GM10847 (cell line): Measurements from ENCODE around the gene PTPRD.

Experiments used
- POLR2A ChIP-seq: IDR thresholded peaks from 2 replicates; pipeline ENCODE4 v1.6.1; 2011; ENCODE audit not compliant: insufficient read length; ENCODE audit errors: extremely low read depth

PTPRD gene

DNA sequence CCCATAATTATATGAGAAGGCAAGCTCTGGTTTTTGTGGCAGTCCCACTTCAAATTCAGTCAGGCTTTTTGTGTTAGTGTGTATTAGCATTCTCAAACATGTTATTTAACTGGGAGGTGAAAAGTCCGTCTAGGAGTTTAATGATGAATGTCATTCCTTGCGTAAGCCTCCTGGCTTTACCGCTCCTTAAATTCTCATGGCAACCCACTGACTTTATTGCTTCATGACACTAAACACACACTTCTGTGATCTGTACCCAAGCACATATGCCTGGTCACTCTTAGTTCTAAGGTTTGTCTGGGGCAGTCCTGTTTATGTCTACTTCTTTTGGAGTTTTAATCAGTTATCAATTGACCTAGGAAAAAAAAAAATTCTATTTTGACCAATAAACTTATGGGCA lies 2135.4 kb downstream of the PTPRD start:
- TF ChIP-seq POLR2A: no peak

DNA sequence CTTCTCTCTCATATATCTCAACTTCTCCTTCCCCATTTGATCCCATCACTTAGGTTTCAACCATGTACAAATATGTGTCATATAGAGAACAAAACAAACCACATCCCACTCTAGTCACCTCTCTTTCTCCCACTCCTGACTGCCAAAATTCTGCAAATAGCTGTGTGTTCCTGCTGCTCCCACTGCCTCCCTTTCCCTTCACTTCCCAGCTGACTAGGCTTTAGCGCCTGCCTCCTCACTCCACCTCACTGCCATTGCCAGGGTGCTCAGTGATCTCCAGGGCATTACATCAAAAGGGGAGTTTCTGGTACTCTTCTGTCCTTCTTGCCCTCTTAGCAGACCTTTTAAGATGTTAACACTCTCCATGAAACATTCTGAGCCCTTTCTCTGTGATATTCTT lies 2137.9 kb downstream of the PTPRD start:
- TF ChIP-seq POLR2A: no peak

DNA sequence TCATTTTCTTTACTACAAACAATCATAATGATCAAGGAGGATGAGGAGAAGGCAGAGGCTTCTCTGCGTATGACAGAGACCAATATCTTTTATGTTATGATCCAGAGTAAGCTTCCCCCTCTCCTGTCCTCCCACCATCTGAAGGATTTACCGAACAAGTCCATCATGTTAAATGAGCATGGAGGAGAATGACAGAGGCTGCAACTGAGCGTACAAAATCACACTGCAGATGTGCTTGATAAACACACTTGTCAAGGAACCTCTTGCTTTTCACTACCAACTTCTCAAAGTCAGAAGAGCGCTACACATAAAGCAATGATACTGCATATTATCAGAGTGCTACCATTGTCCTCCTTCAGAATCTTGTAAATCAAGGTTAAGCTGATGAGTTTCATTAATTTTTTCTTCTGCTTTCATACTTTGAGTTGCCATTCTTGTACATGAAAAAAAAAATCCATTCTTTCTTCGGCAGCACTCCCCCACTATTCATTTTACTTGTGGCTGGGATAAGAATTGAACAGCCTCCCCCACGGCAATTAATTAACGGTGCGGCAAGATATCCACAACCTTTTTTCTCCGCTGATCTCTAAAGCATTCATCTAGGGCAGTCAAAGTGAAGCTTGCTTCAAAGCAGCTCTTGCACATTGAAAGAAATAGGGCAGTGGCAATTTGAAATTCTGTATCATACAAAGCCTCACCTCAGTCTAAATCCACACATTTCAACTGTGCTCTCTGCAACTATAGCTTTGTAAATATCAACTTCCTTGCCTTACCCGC lies 2139.4 kb downstream of the PTPRD start:
- no peak for TF ChIP-seq POLR2A

DNA sequence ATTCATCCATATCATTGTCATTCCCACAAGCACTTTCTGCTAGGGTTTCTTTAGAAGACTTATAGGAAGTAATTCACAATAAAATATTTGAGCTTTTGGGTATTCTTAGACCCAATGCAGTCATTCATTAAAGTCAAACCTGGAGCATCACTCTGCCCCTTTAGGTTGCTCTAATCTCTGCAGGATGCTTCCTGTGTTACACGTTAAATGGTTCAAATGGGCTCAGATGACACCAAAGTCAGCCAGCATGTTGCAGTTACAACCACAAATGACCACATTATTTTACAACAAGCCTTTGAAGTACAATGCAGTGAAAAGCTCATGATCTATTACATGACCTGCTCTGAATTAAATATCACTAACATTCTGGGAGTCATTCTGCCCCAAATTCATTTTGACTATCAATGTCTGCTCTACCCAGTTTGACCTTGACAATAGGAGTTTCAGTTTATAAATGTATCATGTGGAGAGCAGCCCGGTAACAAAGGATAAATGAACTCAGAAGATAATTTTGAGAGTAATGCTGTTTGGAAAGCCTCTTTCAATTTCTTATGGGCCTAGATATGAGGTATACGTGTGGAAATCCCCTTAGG lies 2144.7 kb downstream of the PTPRD start:
- no peak for TF ChIP-seq POLR2A

DNA sequence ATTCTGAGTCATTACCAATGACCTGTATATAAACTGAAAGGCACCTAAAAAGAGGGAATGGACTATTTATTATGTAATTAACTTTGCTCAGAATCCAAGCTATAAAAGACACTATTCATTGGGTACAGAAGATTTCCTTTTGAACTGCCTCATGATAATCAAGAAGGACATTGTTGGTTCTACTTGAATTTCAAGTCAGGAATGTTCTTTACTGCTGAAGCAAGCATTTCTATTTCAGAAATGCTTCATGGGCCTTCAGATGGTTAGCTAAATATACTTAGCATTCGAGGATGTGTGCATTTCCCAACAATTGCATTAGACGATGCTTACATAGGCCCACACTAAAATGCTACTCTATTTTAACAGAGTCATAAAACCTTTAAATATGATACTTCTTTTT lies 2155.0 kb downstream of the PTPRD start:
- no peak for TF ChIP-seq POLR2A

DNA sequence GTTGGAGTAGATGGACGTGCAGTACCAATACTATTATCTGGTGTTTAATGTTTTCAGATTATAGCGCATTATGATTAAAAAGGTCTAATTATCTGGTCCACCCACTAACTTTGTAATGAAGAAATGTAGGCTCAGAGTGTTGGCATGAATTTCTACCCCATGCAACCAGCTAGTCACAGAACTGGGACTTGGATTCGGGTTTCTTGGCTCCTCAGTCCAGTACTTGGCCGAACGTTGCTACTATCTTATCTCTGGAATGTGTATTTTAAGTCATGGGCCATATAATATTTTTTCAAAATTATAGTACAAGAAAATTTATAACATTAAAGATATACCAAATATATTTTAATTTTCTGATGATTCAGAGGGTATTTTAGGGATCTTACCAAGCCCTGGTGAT lies 2155.7 kb downstream of the PTPRD start:
- TF ChIP-seq POLR2A: no peak

DNA sequence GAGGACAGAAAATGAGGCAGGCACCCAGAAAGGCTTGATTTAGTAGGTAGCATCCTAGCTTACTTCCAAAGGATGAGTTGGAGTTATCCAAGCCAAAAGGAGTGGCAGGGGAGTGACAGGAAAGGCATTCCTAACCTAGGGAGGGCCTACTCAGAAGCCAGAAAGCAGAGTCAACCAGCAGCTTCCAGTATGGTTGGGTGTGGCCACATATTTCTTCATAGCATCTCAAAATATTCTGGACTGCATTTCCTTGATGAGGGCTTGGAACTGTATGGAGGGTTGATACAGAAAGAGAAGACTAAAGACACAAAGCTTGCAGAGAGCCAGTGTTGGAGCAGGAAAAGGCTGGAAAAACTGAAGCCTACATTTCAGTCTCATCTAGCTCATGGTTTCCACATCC lies 2156.5 kb downstream of the PTPRD start:
- TF ChIP-seq POLR2A: no peak

DNA sequence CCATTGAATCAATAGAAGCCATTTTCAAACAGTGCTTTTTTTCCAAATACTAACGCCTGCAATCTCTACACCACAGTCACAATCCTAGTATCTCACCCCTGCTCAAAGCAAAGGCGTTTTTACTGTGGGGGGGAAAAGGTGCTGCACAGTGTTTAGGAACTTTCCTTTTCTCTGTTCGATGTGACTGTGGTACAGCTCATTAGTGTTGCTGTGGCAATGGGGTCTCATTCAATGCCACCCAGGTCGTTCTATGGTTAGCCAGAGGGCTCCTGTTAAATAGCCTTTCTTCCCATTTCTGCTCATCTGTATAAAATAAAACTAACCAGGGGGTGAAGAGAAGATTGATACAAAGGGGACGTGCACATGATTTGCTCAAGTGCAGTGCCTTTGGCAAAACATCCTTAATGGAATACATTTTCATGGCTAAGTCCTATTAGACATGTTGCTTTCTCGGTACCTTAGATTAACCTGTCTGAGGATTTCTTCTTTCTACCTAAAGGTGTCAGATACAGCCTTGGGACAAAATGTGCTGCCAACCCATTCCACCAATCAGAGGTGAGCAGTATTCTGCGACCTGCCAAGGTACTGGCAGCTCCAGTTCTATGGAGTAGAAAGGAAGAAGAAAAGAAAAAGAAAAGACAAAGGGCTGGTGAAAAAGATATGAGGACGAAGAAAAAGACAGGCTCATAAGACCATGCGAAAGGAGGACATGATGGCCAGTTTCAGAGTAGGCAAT lies 2161.8 kb downstream of the PTPRD start:
- no peak for TF ChIP-seq POLR2A

DNA sequence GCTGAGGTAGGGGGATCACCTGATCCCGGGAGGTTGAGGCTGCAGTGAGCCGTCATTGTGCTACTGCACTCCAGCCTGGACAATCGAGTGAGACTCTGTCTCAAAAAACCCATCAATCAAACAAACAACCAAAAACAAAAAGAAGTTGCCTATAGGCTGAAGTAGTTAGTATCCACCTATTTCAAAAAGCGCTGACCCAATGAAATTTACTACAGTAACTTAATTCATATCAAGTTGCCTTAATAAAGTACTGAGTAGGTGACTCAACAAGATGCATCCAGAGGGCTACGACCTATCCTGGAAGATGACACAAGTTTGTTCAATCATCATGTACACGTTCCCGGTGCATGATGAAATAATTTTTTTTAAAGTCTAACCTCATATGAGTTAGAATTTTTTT lies 2164.6 kb downstream of the PTPRD start:
- no peak for TF ChIP-seq POLR2A

DNA sequence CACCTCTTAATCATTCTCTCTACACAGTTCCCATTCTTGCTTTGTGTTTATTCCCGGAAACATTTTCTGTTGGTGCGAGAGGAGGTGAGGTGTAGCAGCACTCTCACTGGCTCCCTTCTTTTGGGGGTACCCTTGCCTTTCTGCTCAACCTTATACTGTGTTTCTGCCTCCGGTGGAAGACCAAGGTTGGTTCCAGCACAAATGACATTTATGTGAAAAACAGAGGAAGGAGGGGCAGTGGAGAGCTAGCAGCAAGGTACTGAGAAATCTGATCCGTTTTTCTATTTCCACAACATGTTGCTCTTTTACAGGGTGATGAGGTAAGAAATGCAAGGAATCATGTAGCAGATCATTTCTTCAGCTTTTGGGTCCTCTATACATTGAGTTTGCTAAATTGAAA lies 2165.2 kb downstream of the PTPRD start:
- no peak for TF ChIP-seq POLR2A

DNA sequence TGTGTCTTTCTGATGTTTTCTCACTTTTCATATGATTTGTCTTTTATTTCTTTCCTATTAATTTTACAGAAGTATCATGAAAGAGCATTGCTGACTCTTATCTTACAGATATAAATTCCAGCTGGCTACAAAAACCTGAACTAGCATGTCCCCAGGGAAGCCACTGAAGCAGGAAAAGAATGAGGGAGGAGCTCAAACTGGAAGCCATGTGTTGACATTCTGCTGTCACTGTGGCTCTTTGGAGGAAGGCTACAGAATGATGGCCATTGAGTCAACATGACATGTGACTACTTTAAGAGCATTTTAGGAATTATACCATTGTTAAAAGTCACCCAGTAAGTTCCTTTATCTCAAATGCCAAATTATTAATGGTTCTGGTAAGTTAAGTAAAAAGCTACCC lies 2174.9 kb downstream of the PTPRD start:
- TF ChIP-seq POLR2A: no peak

DNA sequence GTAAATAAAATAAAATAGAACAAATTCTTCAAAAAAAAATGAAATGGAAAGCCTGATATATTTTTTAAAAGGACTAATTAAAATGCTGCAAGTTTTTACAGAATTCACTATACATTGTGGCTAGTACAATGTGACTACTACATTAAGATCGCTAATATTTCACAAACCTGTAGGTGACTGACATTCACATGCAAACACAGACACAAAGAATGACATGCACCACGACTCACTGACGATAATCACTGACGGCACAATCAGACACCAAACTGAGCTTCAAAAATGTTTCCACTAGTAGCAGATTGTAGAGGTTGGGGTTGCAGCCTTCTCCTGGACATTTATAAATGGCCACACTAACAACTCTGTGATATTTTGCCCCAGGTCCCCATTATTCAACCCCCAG lies 2175.5 kb downstream of the PTPRD start:
- TF ChIP-seq POLR2A: no peak

DNA sequence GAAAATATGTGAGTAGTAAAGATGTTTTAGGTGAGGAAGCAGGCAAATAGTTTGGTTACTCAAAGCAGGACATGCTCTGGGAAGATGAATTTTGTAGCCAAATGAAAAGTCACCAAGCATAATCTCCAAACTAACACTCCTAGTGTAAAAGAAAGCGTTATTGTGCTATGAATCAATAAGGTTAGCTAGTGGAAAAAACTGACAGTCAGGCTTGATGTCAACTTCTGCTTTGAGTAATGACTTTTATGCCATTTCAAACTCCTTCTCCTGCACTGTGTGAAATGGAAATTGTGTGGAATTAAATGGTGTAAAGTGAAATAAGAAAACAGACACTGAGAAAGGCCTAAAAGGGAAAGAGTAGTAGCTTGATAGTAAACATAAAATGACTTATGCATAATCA lies 2176.0 kb downstream of the PTPRD start:
- no peak for TF ChIP-seq POLR2A

DNA sequence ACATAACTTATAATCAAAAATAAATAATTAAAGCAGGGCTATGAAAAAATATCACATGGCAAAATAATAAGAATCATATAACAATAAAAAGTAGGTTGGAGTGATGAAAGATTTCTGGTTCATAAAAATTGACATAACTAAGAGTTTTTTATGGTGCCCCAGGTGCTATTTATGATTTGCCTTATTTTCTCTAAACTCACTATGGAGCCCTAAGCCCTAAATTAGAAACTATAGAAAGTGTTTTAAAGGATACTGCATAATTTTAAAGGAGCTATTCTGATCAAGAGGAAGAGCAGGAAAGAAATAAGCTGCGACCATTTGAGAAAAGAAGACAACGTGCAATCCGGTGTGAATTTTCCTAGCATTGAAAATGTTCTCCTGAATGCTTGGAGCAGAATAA lies 2178.2 kb downstream of the PTPRD start:
- no peak for TF ChIP-seq POLR2A

DNA sequence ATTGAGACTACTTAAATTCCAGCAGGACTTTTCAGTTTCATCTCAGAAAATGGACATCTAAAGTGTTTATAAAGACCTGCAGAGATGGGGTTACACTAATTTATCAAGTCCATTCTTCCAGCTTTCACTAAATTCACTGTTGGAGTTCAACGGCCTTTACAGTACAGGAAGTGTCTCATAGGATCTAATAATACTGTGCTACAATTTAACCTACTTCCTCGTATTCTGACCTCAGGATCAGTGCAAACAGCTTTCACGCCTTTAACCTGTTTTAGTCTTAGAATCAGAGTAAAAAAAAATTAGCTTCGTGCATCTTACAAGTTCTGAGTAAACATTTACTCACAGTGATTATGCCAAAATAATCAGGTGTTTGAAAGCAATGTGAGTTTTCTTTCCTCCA lies 2180.6 kb downstream of the PTPRD start:
- TF ChIP-seq POLR2A: no peak

DNA sequence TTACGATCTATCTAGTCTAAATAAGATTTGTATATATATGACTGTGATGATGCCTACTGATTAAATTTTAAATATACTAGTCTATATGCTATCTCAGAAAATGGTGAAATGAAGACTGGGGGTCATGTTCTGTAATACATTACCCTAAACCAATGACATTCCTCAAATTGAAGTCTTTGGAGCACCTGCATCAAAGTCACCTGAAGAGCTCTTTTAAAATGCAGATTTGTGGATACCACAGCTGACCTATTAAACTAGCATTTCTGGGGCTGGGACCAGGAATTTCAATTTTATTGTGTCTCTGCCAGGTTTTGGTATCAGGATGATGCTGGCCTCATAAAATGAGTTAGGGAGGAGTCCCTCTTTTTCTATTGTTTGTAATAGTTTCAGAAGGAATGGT lies 2181.3 kb downstream of the PTPRD start:
- TF ChIP-seq POLR2A: no peak
